GM20000 (cell line): ENCODE results near the gene PTPRT.

Experiments used
- DNase-seq: peaks from one replicate; pipeline ENCODE4 v3.0.0; 2012; ENCODE audit warnings: low spot score
- TF ChIP-seq, protein P1 (sequence below): IDR thresholded peaks from 2 replicates; pipeline ENCODE4 v1.5.1; 2012; ENCODE audit warnings: mild to moderate bottlenecking, control low read depth; ENCODE audit errors: extremely low read depth, missing control alignments

Gene PTPRT

DNA sequence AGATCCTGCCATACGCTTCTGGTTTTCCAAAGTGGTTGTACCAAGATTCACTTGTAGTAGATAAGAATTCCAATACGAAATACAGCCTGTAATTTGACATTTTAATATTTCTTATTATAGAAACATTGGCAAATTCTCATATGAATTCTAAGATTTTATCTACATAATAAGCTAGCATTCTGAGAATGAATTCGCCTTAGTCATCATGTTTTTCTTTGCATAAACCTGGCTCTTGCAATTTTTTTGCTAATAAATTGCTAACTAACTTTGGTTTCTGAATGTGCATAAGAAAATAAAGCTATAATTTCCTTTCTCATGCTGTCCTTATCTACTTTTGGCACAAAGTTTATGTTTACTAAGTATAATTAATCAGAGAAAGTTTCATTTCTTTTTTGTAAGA lies 673.0 kb downstream of the PTPRT start:
- DNase-seq, result no peak

DNA sequence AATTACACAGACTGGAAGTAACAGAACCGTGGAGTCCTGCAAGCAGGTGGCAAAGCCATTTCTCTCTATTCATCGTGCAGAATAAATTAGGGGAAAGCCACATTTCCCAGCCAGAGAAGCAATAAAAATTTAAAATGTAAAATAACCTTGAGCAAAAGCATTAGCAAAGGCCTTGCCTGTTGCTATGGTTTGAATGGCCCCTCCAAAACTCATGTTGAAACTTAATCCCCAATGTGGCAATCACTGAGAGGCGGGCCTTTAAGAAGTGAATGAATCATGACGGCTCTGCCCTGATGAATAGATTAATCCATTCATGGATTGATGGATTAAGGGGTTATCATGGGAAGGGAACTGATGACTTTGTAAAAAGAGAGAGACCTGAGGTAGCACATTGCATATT lies 679.0 kb downstream of the PTPRT start:
- DNase-seq, result no peak
- TF ChIP-seq, protein P1, sequence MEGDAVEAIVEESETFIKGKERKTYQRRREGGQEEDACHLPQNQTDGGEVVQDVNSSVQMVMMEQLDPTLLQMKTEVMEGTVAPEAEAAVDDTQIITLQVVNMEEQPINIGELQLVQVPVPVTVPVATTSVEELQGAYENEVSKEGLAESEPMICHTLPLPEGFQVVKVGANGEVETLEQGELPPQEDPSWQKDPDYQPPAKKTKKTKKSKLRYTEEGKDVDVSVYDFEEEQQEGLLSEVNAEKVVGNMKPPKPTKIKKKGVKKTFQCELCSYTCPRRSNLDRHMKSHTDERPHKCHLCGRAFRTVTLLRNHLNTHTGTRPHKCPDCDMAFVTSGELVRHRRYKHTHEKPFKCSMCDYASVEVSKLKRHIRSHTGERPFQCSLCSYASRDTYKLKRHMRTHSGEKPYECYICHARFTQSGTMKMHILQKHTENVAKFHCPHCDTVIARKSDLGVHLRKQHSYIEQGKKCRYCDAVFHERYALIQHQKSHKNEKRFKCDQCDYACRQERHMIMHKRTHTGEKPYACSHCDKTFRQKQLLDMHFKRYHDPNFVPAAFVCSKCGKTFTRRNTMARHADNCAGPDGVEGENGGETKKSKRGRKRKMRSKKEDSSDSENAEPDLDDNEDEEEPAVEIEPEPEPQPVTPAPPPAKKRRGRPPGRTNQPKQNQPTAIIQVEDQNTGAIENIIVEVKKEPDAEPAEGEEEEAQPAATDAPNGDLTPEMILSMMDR, result no peak

More for the DNA sequence above, 673.0 kb downstream of the PTPRT start:
- TF ChIP-seq, protein P1, result no peak

DNA sequence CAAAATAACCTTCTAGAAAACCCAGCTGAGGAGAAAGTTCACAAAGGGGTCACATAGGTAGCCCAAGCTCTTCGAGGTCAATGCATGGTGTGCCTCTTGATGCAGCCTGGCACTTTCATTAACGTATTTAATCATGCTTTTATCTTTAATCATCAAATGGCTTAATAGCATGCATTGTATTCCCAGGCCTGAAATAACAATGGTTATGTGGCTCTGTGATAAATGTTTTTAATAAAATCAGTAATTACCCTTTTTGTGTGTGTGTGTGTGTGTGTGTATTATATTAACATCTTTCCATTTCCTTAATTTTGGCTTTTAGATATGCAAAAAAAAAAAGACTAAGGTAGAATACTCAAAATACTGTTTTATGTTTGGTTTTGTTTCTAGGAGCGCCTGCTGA lies 681.8 kb downstream of the PTPRT start:
- TF ChIP-seq, protein P1, result no peak
- DNase-seq, result no peak

DNA sequence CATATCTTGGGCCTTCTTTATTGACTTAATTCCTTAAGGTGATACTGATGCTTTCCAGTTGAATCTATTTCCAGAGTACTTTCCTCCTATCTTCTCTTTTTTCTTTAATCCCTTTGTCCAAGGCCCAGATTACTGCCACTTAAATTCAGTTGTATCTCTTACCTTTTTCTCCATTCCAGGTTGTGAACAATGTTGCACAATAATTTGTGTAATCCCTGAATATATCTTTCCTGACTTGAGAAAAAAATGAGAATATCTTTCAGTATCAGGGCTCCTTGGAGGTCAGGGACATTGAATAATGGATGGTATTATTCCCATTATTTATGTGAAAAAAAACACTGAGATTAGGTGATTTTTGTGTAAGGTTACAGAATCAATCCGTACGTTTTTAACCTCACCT lies 683.3 kb downstream of the PTPRT start:
- TF ChIP-seq, protein P1, result no peak
- DNase-seq, result no peak

DNA sequence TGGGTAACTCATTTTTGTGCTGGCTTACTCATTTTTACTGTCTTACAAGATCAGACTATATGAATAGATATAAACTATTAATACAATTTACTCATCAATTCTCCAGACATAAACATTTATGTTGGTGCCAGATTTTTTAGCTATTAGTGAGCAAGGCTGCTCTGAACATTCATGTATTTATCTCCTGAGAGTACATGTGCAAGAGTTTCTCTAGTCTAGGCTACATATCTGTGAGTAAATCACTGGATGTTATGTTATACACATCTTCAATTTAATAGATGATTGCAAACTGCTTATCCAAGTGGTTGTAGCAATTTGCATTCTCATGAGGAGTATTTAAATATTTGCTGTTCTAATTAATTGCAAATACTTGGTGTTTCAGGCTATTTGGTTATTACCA lies 687.1 kb downstream of the PTPRT start:
- TF ChIP-seq, protein P1, result no peak
- no peak for DNase-seq

DNA sequence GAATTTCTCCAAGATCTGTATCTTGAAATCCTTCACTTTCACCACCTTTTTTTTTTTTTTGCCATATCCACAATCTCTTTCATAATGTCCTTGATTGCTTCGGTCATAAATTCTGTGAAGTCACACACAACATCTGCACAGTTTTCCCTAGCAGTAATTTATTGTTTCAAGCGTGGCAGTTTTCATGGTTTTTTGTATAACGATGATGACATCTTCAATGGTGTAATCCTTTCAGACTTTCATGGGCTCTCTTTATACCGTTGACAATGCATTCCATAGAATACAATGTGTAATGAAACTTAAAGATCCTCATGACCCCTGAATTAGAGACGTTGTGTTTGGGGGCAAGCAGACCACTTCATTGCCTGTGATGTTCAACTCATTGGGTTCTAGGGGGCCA lies 693.1 kb downstream of the PTPRT start:
- no peak for DNase-seq
- TF ChIP-seq, protein P1, result no peak

DNA sequence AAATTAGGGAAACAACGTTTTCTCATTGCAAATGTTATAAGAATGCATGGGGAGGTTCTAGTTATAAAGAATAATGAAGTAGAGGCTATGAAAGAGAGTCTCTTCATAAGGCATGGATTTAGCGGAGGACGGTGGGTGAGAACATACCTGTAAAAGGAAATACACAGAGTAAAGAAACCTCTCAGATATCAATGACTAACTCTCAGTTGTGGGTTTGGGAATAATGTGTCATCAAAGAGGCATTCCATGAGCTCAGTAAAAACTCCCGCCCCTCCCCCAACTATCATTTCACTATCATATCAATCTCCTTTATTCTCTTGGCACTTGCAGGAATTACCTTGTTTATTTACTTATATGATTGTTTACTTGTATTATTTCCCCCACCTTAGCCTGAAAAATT lies 695.4 kb downstream of the PTPRT start:
- no peak for DNase-seq
- TF ChIP-seq, protein P1, result no peak
